Measurements from ENCODE around the gene UAP1. TPM values are rescaled to one million over a fixed set of nuclear protein-coding genes. Genes with fewer than 3 reads are reported as not detected.

UAP1 gene
- 100 to 1,000 TPM; 110 to 128 TPM for total RNA-seq
- polyA plus RNA-seq (ENCODE audit: insufficient read depth, low read depth, low replicate concordance), result 161 TPM
- long read RNA-seq, donor 1, transcript UAP1-204 (10 exons, 2,294 nt), result major isoform, 15 of 25 reads
- long read RNA-seq, donor 1, partial matches to known transcripts, result 6 of 25 reads
- long read RNA-seq, donor 1, other reads (novel, unspliced or antisense), result 0 of 25 reads
- long read RNA-seq, donor 2, transcript UAP1-204 (10 exons, 2,294 nt), result major isoform, 12 of 22 reads
- long read RNA-seq, donor 2, partial matches to known transcripts, result 5 of 22 reads
- long read RNA-seq, donor 2, other reads (novel, unspliced or antisense), result 0 of 22 reads

DNA sequence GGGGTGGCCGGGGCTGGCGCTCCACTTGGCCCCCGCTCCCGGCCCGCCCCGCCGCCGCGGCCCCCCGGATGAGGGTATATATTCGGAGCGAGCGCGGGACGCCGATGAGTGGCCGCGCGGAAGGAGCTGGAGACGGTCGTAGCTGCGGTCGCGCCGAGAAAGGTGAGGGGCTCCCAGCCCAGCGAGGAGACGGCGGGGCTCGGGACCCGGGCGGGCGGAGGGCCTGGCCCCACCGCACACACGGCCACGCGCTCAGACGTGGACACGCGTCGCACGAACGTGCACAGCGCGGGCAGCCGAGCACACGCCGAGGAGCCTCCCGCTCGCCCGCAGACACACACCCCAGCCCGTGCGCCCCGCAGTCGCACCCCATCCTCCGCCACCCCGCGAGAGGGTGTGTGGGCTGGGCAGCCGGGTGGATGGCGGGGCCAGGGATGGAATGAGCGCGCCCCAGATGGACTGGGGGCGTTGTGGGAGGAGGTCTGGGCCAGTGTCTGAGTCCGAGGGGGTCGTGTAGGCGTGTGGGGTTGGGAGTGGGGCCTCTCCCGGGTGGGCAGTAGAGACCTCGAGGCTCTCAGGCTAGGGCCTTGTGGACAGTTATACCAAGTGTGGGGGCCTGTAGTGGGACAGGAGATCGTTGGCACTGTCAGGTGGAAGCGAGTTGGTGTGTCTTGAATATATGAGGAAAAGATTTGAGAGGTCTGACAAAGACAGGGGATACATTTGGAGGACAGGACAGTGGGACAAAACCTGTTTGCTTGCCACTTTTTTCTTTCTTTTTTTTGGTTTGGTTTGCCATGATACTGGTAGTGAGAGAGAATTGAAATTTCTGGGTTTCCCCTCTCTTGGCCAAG lies at the start of gene UAP1:
TSS of gene UAP1 (plus strand) at position 107 of the 854 bp plus-strand sequence. CDS start 4,347 bp downstream, outside the sequence.
- 1 to 2% methylated on average over 27 to 60 of the region's 69 CpGs for WGBS, 2 donors
- peak within 1 kb of the TSS; percentile 91 to 98 for H3K27ac ChIP-seq
- H3K36me3 ChIP-seq (ENCODE audit: low read depth, missing control alignments), result no peaks in the 10 kb centered on the region
- peak; percentile 27 for TF ChIP-seq POLR2A (IDR thresholded peaks at IDR 0.05)
- TF ChIP-seq, protein P1, sequence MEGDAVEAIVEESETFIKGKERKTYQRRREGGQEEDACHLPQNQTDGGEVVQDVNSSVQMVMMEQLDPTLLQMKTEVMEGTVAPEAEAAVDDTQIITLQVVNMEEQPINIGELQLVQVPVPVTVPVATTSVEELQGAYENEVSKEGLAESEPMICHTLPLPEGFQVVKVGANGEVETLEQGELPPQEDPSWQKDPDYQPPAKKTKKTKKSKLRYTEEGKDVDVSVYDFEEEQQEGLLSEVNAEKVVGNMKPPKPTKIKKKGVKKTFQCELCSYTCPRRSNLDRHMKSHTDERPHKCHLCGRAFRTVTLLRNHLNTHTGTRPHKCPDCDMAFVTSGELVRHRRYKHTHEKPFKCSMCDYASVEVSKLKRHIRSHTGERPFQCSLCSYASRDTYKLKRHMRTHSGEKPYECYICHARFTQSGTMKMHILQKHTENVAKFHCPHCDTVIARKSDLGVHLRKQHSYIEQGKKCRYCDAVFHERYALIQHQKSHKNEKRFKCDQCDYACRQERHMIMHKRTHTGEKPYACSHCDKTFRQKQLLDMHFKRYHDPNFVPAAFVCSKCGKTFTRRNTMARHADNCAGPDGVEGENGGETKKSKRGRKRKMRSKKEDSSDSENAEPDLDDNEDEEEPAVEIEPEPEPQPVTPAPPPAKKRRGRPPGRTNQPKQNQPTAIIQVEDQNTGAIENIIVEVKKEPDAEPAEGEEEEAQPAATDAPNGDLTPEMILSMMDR (IDR thresholded peaks at IDR 0.05), result no peak
- intact Hi-C loops (cut with DNase I; ENCODE audit: low total_unique reads), result no loop called here
- peak; percentile 42 for DNase-seq
- no peaks in the 10 kb centered on the region for H3K9me3 ChIP-seq
- peaks cover 26% of the 10 kb centered on the region for H3K4me1 ChIP-seq
- H3K27me3 ChIP-seq, result no peaks in the 10 kb centered on the region
- H3K4me3 ChIP-seq, result peak within 1 kb of the TSS; percentile 90 to 97

DNA sequence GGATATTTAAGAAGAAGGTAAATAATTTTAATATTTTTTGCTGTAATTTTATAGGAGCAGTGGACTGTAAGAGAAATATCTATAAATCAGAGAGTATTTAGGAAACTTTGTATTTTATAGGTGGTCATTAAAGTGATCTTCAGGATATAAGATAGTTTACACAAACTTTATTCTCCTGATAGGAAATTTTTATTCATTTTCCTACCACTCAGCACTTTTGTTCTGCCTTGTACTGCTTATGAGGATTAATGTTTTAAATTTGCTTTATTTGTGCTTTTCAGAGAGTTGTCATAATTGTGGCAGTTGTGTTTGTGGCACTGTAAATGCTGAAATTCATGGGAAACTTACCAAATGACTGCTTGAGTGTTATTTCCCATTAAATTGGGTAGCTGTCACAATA lies 34.2 kb upstream of the UAP1 start:
- Histone ChIP-seq H3K27me3 (no peaks in the 10 kb centered on the region), H3K4me1 (no peaks in the 10 kb centered on the region), H3K9me3 (no peaks in the 10 kb centered on the region), H3K4me3 (no peak overlapping the region), H3K36me3 (ENCODE audit: low read depth, missing control alignments) (no peaks in the 10 kb centered on the region), H3K27ac (no peak overlapping the region)
- TF ChIP-seq, protein P1 (IDR thresholded peaks at IDR 0.05), result no peak
- no peak for TF ChIP-seq POLR2A (IDR thresholded peaks at IDR 0.05)
- no peak for DNase-seq
- intact Hi-C loops (cut with DNase I; ENCODE audit: low total_unique reads), result no loop called here

DNA sequence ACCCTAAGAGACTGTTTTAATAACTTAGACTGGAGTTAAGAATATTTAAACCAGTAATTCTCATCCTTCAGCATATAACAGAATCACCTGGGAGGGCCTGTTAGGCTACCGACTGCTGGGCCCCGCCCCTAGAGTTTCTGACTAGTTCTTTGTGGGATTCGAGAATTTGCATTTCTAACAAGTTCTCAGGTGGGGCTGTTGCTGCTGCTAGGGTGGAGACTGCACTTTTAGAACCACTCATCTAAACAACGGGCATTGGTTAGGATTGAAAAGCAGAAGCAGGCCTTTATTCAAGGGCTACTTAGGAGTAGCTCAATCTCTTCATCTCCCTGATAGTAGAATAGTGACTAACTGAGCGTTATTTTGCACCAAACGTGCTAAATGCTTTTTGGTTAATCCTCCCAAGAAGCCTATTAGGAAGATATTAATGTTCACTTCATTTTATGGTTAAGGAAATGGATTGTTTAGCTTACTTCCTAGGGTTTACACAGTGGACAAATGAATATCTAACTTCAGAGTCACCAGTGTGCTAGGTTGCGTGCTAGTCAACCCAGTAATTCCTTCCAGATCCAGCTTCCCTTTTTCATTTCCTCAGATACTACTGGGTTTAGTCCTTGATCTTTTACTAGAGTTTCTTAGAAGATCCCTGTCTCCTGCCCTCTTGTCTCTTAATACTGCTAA lies 31.1 kb upstream of the UAP1 start:
- TF ChIP-seq, protein P1 (IDR thresholded peaks at IDR 0.05), result no peak
- no peak for TF ChIP-seq POLR2A (IDR thresholded peaks at IDR 0.05)
- no peak for DNase-seq

DNA sequence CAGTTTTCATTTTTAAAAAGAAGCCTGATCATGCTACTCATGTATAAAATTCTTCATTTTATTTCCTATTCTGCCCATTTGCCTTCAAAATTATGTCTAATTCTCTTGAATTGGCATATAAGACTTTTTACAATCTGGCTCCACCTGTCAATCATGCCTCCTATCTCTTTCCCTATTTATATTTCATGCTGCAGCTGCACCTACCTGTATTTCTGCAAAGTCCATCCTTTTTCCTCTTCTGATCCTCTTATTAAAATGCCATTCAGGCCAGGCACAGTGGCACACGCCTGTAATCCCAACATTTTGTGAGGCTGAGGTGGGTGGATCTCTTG lies 30.6 kb upstream of the UAP1 start:
- Histone ChIP-seq H3K4me3 (no peak overlapping the region), H3K27ac (no peak overlapping the region), H3K9me3 (no peaks in the 10 kb centered on the region), H3K36me3 (ENCODE audit: low read depth, missing control alignments) (no peaks in the 10 kb centered on the region), H3K27me3 (no peaks in the 10 kb centered on the region), H3K4me1 (no peaks in the 10 kb centered on the region)
- TF ChIP-seq, protein P1 (IDR thresholded peaks at IDR 0.05), result no peak
- no peak for TF ChIP-seq POLR2A (IDR thresholded peaks at IDR 0.05)
- intact Hi-C loops (cut with DNase I; ENCODE audit: low total_unique reads), result no loop called here
- DNase-seq, result no peak
- WGBS, 2 donors, result 93 to 97% methylated on average over 1 of the region's 1 CpG

More for the DNA sequence above, 31.1 kb upstream of the UAP1 start:
- Histone ChIP-seq H3K27me3 (no peaks in the 10 kb centered on the region), H3K4me3 (no peak overlapping the region), H3K4me1 (no peaks in the 10 kb centered on the region), H3K36me3 (ENCODE audit: low read depth, missing control alignments) (no peaks in the 10 kb centered on the region), H3K9me3 (no peaks in the 10 kb centered on the region), H3K27ac (no peak overlapping the region)
- intact Hi-C loops (cut with DNase I; ENCODE audit: low total_unique reads), result no loop called here
- WGBS, 2 donors, result 69 to 72% methylated on average over 7 of the region's 7 CpGs
